Large intestine (tissue), 3 donors: ENCODE results near the gene CRYBB2. TPM values are rescaled to one million over a fixed set of nuclear protein-coding genes. Genes with fewer than 3 reads are reported as not detected.
"Not testable (repeated sequence)": the region's sequence is repeated elsewhere in the genome, so short reads cannot be mapped to it uniquely, and the experiment has no call there.

ENCODE experiments used
- DNase-seq, 2 donors: peaks; one replicate each; pipeline versions ENCODE4 v3.0.0 to v3.0.0-alpha.2; 2013
- H3K27ac ChIP-seq: one replicate; pipeline ENCODE4 v1.5.1; 2013; ENCODE audit warnings: low read length
- H3K27me3 ChIP-seq: 2 replicates; pipeline ENCODE4 v1.6.1; 2013; ENCODE audit warnings: low read length; ENCODE audit not compliant: control insufficient read depth, insufficient read depth
- H3K36me3 ChIP-seq: 2 replicates; pipeline ENCODE4 v1.6.1; 2013; ENCODE audit warnings: low read length; ENCODE audit not compliant: control insufficient read depth, insufficient read depth
- H3K4me1 ChIP-seq: one replicate; pipeline ENCODE4 v1.6.1; 2013; ENCODE audit warnings: low read length; ENCODE audit not compliant: control insufficient read depth, insufficient read depth
- H3K4me3 ChIP-seq: one replicate; pipeline ENCODE4 v1.5.1; 2013; ENCODE audit warnings: low read length
- H3K9me3 ChIP-seq: one replicate; pipeline ENCODE4 v1.6.1; 2013; ENCODE audit warnings: mild to moderate bottlenecking, low read depth, low read length, moderate library complexity; ENCODE audit not compliant: control insufficient read depth
- WGBS: methylation state at CpG from one replicate; pipeline ENCODE4 v1.1.5; 2013; ENCODE audit warnings: low lambda C conversion rate; ENCODE audit not compliant: insufficient coverage; 5-methylcytosine and 5-hydroxymethylcytosine counted together
- polyA plus RNA-seq: library from polyadenylated mRNA; unstranded; fragments of 120-200 nt; gene quantifications from one replicate; pipeline ENCODE4 v1.2.1, GENCODE V29; 2013

Gene CRYBB2
- polyA plus RNA-seq, 1 donor = 0.12 TPM

DNA sequence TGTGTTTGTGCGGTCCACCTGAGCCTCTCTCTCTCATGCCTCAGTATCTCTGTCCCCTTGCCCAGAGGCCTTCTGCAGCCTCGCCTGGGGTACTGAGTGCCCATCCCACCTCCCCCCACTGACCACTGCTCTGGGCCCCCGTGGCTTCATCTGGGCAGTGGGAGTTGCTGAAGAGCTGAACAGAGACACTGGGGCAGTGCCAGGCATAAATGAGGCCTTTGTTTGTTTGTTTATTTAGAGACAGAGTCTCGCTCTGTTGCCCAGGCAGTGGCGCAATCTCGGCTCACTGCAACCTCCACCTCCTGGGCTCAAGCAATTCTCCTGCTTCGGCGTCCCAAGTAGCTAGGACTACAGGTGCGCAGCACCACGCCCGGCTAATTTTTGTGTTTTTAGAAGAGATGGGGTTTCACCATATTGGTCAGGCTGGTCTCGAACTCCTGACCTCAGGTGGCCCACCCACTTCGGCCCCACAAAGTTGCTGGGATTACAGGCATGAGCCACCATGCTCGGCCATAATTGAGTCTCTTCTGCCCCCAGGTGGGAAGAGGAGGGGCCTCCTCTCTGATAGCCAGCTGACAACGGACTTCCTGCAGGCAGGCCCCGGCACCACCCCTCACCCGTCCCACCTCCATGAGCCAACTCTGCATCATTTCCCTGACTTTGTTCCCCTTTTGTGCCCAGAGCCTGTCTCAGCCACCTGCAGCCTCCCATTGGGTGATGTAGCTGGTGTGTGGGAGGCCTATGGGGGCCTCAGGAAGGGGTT, 10.5 kb upstream of the CRYBB2 start:
- no peak for DNase-seq
- H3K27me3 ChIP-seq = no peaks in the 10 kb centered on the region
- H3K36me3 ChIP-seq = no peaks in the 10 kb centered on the region
- H3K27ac ChIP-seq = no peak overlapping the region
- no CpG with 5 or more reads among the region's 17 CpGs for WGBS
- H3K4me3 ChIP-seq = no peak overlapping the region
- no peaks in the 10 kb centered on the region for H3K9me3 ChIP-seq
- no peaks in the 10 kb centered on the region for H3K4me1 ChIP-seq

DNA sequence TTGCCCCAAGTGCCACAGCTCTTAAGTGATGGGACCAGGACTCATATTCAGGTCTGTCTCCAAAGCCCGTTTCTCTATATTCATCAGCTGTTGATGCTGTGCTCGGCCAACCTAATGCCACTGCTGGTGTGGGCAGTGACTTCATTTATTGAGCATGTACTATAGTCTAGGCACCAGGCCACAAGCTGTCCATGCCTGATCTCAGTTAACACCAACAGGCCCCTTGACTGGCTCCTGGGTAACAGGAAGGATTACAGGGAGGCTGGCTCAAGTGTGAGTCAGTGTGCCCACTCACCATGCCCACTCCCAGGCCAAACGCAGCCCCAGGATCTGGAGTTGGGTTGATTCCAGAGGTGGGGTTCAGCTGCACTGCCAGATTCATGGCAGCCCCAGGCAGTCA, 8.6 kb upstream of the CRYBB2 start:
- Histone ChIP-seq H3K9me3 (no peaks in the 10 kb centered on the region), H3K36me3 (no peaks in the 10 kb centered on the region), H3K27me3 (no peaks in the 10 kb centered on the region), H3K4me1 (no peaks in the 10 kb centered on the region), H3K27ac (no peak overlapping the region), H3K4me3 (no peak overlapping the region)
- no CpG with 5 or more reads among the region's 3 CpGs for WGBS
- DNase-seq = no peak

DNA sequence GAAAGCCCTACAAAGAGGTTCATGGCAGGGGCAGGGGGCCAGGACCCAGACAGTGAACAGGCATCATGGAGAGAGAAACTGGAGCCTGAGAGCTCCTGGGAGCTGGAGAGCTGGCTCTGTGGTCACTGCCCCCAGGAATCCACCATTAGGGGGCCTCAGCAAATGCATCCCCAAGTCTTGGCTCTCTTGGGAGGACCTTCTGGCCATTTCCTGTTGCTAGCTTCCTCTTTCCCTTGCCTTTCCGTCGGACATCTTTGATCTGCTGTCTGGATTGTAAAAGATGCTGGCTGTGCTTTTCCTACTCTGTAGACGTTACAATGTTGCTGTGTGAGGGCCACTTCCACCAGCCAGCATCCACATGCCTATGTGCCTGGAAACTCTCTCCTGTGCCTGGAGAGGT, 7.1 kb upstream of the CRYBB2 start:
- no peak for DNase-seq
- Histone ChIP-seq H3K27ac (no peak overlapping the region), H3K4me1 (no peaks in the 10 kb centered on the region), H3K27me3 (no peaks in the 10 kb centered on the region), H3K9me3 (no peaks in the 10 kb centered on the region), H3K4me3 (no peak overlapping the region), H3K36me3 (no peaks in the 10 kb centered on the region)
- WGBS = no CpG with 5 or more reads among the region's 3 CpGs

DNA sequence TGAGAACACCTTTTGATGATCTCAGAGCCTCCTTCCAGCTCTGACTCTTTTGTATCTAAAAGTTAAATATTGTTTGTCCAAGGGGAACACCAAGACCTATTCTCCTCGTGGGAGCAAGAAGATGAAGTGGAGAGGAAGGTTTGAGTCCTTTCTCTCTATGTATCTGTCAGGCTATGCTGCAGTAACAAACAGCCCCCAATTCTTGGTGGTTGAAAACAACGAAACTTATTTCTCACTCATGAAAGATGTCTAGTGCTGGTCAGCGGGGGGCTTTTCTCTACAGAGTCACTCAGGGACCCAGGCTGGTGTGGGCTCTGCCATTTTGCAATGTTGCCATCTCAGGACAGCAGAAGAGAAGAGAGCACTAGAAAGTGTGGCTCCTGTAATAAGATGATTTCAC, 6.2 kb upstream of the CRYBB2 start:
- Histone ChIP-seq H3K36me3 (no peaks in the 10 kb centered on the region), H3K27ac (no peak overlapping the region), H3K27me3 (no peaks in the 10 kb centered on the region), H3K9me3 (no peaks in the 10 kb centered on the region), H3K4me3 (no peak overlapping the region), H3K4me1 (no peaks in the 10 kb centered on the region)
- WGBS = no CpG with 5 or more reads among the region's 3 CpGs
- no peak for DNase-seq

DNA sequence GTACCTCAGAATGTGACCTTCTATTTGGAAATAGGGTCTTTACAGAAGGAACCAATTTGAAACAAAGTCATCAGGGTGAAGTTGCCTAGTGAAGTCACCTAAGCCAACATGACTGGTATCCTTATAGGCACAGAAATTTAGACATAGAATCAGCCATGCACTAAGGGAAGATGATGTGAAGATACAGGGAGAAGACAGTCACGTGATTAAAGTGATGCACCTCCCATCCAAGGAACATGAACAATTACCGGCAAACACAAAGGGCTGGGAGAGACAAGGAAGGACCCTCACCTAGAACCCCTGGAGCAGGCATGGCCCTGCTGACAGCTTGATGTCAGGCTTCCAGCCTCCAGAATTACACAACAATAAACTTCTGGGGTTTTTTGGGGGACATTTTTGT, 3.2 kb upstream of the CRYBB2 start:
- H3K9me3 ChIP-seq = no peaks in the 10 kb centered on the region
- no peaks in the 10 kb centered on the region for H3K36me3 ChIP-seq
- no peak overlapping the region for H3K4me3 ChIP-seq
- no peak overlapping the region for H3K27ac ChIP-seq
- WGBS = no CpG with 5 or more reads among the region's 2 CpGs
- no peaks in the 10 kb centered on the region for H3K4me1 ChIP-seq
- DNase-seq = no peak
- no peaks in the 10 kb centered on the region for H3K27me3 ChIP-seq

DNA sequence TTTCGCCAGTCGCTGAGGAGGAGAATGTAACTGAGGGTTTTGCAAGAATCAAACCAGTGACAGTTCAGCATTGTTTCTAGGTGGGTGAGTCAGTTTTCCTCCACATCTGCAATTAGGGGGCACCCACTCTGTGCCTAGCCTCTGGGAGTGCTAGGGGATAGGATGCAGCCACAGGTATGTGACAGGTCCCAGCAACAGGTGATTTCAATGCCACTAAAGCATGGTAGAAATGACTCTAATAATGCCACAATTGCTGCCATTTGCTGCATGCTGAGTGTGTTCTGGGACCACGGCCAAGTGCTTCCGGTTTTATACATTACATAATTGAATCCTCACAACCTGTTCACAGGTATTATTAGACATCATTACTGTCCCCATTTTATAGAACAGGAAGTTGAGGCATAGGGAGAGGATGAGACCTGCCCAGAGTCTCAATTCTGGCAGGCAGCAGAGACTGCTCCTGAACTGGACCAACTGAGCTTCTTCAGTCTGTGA, 556 bp downstream of the CRYBB2 start:
- WGBS = no CpG with 5 or more reads among the region's 4 CpGs
- no peak for DNase-seq

DNA sequence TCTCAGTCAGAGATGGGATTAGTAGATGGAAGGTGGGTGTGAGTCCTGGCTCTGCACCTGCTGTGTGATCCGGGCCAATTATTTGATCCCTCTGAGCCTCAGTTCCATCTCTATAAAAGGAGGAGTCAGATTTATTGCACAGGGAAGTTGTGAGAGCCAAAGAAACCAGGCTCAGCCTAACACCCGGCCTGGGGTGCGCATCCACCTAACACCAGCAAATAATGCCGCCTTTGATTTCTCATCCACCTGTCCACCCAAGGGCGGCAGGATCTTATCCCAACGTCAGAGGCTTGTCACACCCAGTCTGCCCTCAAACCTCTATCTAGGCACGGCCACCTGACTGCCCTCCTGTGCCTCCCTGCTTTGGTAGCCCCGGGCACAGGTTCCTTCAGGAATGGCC, 2.4 kb downstream of the CRYBB2 start:
- H3K27ac ChIP-seq = no peak overlapping the region
- no peak overlapping the region for H3K4me3 ChIP-seq
- H3K36me3 ChIP-seq = no peaks in the 10 kb centered on the region
- H3K9me3 ChIP-seq = no peaks in the 10 kb centered on the region
- no CpG with 5 or more reads among the region's 8 CpGs for WGBS
- H3K4me1 ChIP-seq = no peaks in the 10 kb centered on the region
- H3K27me3 ChIP-seq = no peaks in the 10 kb centered on the region
- DNase-seq = no peak

More for the DNA sequence above, 556 bp downstream of the CRYBB2 start:
- no peak overlapping the region for H3K27ac ChIP-seq
- H3K4me3 ChIP-seq = no peak overlapping the region
- H3K4me1 ChIP-seq = no peaks in the 10 kb centered on the region
- no peaks in the 10 kb centered on the region for H3K36me3 ChIP-seq
- no peaks in the 10 kb centered on the region for H3K9me3 ChIP-seq
- H3K27me3 ChIP-seq = no peaks in the 10 kb centered on the region

DNA sequence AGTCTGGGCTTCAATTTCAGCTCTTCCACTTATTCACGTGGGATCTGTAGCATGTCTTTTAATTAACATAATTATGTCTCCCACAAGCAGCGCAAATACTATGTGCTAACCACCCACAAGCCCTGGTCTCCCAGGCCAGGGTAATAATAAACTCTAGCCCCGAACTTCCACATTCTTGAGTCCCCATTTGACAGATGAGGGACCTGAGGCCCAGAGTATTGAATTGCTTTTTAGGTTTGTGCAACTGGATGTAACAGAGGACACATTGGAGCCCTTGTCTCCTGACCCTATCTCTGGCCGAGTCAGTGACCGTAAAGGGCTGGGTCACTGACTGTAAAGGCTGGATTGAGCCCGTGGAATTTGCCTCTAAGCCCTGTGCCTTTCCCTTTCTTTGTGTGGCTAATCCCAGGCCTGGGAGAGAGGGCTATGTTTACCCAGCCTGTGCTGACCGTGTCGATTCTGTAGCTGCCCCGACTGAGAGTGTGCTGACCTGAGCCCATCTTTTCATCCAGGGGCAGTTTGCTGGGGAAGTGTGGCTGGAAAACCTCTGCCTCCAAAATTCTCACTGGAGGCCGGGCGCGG, 3.9 kb downstream of the CRYBB2 start:
- no peak for DNase-seq
- Histone ChIP-seq H3K4me1 (no peaks in the 10 kb centered on the region), H3K27me3 (no peaks in the 10 kb centered on the region), H3K9me3 (no peaks in the 10 kb centered on the region), H3K36me3 (no peaks in the 10 kb centered on the region), H3K4me3 (no peak overlapping the region), H3K27ac (no peak overlapping the region)
- no CpG with 5 or more reads among the region's 12 CpGs for WGBS

DNA sequence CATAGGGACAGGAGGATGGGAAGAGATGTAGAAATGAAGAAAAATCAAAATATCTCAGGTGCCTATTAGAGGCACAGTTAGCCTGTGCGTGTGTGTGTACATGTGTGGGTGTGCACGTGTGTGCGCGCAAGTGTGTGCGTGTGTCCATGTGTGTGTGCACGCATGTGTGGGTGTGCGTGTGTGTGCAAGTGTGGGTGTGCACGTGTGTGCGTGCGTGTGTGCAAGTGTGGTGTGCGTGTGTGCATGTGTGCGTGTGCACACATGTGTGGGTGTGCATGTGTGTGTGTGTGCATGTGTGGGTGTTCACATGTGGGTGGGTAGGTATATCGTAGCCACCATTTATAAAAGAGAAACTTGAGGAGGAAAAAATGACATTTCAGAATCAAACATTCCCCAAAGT, 9.4 kb downstream of the CRYBB2 start:
- no peaks in the 10 kb centered on the region for H3K4me1 ChIP-seq
- no peaks in the 10 kb centered on the region for H3K9me3 ChIP-seq
- H3K27ac ChIP-seq = no peak overlapping the region
- DNase-seq = no peak
- no peak overlapping the region for H3K4me3 ChIP-seq
- WGBS = no CpG with 5 or more reads among the region's 13 CpGs
- no peaks in the 10 kb centered on the region for H3K36me3 ChIP-seq
- no peaks in the 10 kb centered on the region for H3K27me3 ChIP-seq

DNA sequence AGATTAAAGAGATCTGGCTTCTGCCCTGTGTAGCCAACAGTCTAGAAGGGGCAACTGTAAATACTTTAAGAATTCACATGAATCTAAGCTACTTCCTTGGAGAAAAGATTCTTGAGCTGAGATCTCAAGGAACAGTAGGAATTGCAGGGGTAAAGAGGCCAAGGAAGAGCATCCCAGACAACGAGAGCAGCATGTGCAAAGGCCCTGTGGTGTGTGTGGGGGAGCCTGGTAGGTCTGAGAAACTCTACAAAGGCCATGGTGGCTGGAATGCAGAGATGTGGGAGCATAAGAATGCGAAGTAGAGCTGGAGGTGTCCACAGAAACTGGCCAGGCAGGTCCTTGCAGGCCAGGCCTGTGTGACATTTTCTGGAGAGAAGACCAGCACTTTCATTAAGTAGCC, 11.3 kb downstream of the CRYBB2 start:
- not testable (repeated sequence) for H3K27ac ChIP-seq, H3K9me3 ChIP-seq, DNase-seq, H3K27me3 ChIP-seq, H3K4me1 ChIP-seq, H3K36me3 ChIP-seq, H3K4me3 ChIP-seq
- WGBS = no CpG with 5 or more reads among the region's 2 CpGs

DNA sequence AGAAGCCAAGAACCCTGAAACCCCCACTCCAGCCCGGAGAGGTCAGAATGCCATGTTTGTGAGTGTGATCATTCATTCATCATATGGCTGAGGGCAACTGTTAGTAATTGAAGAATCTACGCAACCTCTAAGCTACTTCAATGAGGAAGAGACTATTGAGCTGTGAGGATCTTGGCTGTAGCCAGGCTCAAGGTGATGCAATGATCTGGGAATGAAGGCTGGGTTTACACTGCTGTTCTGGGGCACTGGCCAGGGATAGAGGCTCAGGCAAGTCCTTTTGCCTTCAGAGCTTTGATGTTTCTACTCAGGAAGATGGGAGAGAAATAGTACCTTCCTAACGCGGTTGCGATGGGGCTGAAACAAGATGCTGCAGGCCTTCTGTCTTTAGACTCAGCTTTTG, 12.9 kb downstream of the CRYBB2 start:
- no peaks in the 10 kb centered on the region for H3K4me1 ChIP-seq
- no peak overlapping the region for H3K27ac ChIP-seq
- no peak overlapping the region for H3K4me3 ChIP-seq
- no peak for DNase-seq
- WGBS = 83% methylated on average over 1 of the region's 5 CpGs
- H3K9me3 ChIP-seq = no peaks in the 10 kb centered on the region
- H3K36me3 ChIP-seq = no peaks in the 10 kb centered on the region
- H3K27me3 ChIP-seq = peaks cover 10% of the 10 kb centered on the region
